Gastrocnemius medialis (tissue), 4 donors: ENCODE measurements around the gene NR5A1. TPM values are rescaled to one million over a fixed set of nuclear protein-coding genes. Genes with fewer than 3 reads are reported as not detected.

ENCODE experiments used
- ATAC-seq, 2 donors: fragments of 150-250 bp; one replicate each; pipeline ENCODE4 v1.9.1; 2016
- DNase-seq, 2 donors: peaks; one replicate each; pipeline ENCODE4 v3.0.0-alpha.2; 2019
- H3K27ac ChIP-seq, 4 donors: fragments of 200-600 bp; sonication (generic); 1 replicate in 1 of 4; 2 replicates in 3 of 4; pipeline ENCODE4 v1.5.1; 2016 to 2018; ENCODE audit warnings: mild to moderate bottlenecking in 2 of 4, moderate library complexity in 1 of 4
- H3K27me3 ChIP-seq, 3 donors: fragments of 200-600 bp; sonication (generic) in 2 of 3; 1 replicate in 1 of 3; 2 replicates in 2 of 3; pipeline versions ENCODE4 v1.5.1 to v1.6.0; 2016 to 2019; ENCODE audit warnings: mild to moderate bottlenecking in 1 of 3, moderate library complexity in 1 of 3
- H3K36me3 ChIP-seq, 2 donors: fragments of 200-600 bp; sonication (generic) in 1 of 2; one replicate each; pipeline ENCODE4 v1.5.1; 2017 to 2018
- H3K4me1 ChIP-seq, 2 donors: fragments of 200-600 bp; sonication (generic) in 1 of 2; one replicate each; pipeline ENCODE4 v1.5.1; 2016 to 2017; ENCODE audit warnings: mild to moderate bottlenecking in 2 of 2
- H3K4me3 ChIP-seq, 4 donors: fragments of 200-600 bp; sonication (generic) in 3 of 4; 1 replicate in 1 of 4; 2 replicates in 3 of 4; pipeline ENCODE4 v1.5.1; 2016 to 2019; ENCODE audit warnings: mild to moderate bottlenecking in 2 of 4
- H3K9me3 ChIP-seq, 3 donors: fragments of 200-600 bp; sonication (generic) in 2 of 3; 1 replicate in 1 of 3; 2 replicates in 2 of 3; pipeline ENCODE4 v1.5.1; 2016 to 2019
- POLR2A ChIP-seq, 2 donors: fragments of 450-650 bp; IDR thresholded peaks; one replicate each; pipeline ENCODE4 v1.6.1; 2017; ENCODE audit warnings: antibody characterized with exemption in 2 of 2, mild to moderate bottlenecking in 2 of 2, moderate library complexity in 2 of 2
- in situ Hi-C, 4 donors: fragments of 200-750 bp; cut with MboI; loops; one replicate each; pipeline versions ENCODE4 v1.15.0 to v1.8.0; 2017; ENCODE audit warnings: low sequenced_read_pairs in 4 of 4
- intact Hi-C: fragments of 100-400 bp; cut with DNase I; formaldehyde crosslinking; loops from one replicate; pipeline ENCODE4 v1.15.1; 2023; ENCODE audit warnings: low total_unique reads
- total RNA-seq, 4 donors: library from RNA; depleted of rRNA; stranded (reverse); fragments of >200 nt; gene quantifications; one replicate each; pipeline versions ENCODE4 v1.1.0 to v1.2.3, GENCODE V29; 2016
- TF ChIP-seq, protein P1 (sequence below), 5 experiments: fragments of 450-650 bp in 3 of 5; fragments of 200-600 bp in 2 of 5; sonication (generic) in 2 of 5; IDR thresholded peaks in 4 of 5; conservative IDR thresholded peaks in 1 of 5; 1 replicate in 4 of 5; 2 replicates in 1 of 5; pipeline ENCODE4 v1.5.1; 2016 to 2019; ENCODE audit warnings: antibody characterized with exemption in 5 of 5, mild to moderate bottlenecking in 3 of 5, moderate library complexity in 3 of 5

NR5A1 gene
- total RNA-seq, 4 donors from 2014 or later, result not detected

GRCh38 chr9:124505901-124506346 is 1.3 kb downstream of the NR5A1 start:
- ATAC-seq (no peak), DNase-seq (no peak)
- H3K27me3 ChIP-seq, result peaks cover 40 to 46% (median 46%) of the 10 kb centered on the region in 3 donors
- in situ Hi-C loops, result no loop called here
- no peak overlapping the region for H3K4me3 ChIP-seq
- no peak overlapping the region for H3K27ac ChIP-seq
- peaks cover 3% of the 10 kb centered on the region in 2 donors for H3K4me1 ChIP-seq
- intact Hi-C loops, result no loop called here
- H3K36me3 ChIP-seq, result no peaks in the 10 kb centered on the region
- TF ChIP-seq, protein P1, sequence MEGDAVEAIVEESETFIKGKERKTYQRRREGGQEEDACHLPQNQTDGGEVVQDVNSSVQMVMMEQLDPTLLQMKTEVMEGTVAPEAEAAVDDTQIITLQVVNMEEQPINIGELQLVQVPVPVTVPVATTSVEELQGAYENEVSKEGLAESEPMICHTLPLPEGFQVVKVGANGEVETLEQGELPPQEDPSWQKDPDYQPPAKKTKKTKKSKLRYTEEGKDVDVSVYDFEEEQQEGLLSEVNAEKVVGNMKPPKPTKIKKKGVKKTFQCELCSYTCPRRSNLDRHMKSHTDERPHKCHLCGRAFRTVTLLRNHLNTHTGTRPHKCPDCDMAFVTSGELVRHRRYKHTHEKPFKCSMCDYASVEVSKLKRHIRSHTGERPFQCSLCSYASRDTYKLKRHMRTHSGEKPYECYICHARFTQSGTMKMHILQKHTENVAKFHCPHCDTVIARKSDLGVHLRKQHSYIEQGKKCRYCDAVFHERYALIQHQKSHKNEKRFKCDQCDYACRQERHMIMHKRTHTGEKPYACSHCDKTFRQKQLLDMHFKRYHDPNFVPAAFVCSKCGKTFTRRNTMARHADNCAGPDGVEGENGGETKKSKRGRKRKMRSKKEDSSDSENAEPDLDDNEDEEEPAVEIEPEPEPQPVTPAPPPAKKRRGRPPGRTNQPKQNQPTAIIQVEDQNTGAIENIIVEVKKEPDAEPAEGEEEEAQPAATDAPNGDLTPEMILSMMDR (IDR thresholded peaks at IDR 0.05 in 4 of 5, conservative IDR thresholded peaks at IDR 0.05 in 1 of 5), result no peak
- TF ChIP-seq POLR2A (IDR thresholded peaks at IDR 0.05), result no peak
- no peaks in the 10 kb centered on the region for H3K9me3 ChIP-seq

GRCh38 chr9:124505006-124505900 is 1.9 kb downstream of the NR5A1 start:
- DNase-seq (no peak), ATAC-seq (no peak)
- Histone ChIP-seq H3K4me1 (peaks cover 3% of the 10 kb centered on the region in 2 donors), H3K27me3 (peaks cover 43 to 49% (median 47%) of the 10 kb centered on the region in 3 donors), H3K27ac (no peak overlapping the region), H3K4me3 (no peak overlapping the region), H3K9me3 (no peaks in the 10 kb centered on the region), H3K36me3 (no peaks in the 10 kb centered on the region)
- intact Hi-C loops, result no loop called here
- in situ Hi-C loops, result no loop called here
- TF ChIP-seq POLR2A (IDR thresholded peaks at IDR 0.05), result no peak
- TF ChIP-seq, protein P1 (IDR thresholded peaks at IDR 0.05 in 4 of 5, conservative IDR thresholded peaks at IDR 0.05 in 1 of 5), result no peak

DNA sequence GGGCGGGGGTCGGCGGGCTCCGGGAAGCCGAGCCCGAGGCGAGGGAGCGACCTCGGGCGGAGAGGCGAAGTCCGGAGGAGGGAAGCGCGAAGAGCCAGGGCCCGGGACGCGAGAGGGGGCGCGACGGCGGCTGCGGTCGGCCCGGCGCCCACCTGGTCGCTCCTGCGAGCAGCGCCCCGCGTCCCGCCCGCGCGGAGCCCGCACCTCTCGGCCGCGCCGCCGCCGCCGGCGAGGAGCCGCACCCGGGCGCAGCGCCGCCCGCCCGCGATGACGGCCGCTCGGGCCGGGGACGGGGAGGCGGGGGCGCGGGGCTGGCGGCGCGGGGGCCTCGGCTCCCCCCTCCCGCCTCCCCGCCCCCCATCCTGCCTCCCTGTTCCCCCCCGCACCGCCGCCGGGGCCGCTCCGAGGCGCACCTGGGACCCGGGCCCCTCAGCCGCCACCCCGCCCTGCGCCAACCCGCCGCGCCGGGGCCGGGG is 2.6 kb downstream of the NR5A1 start:
- Histone ChIP-seq H3K4me3 (peak overlapping the region in 1 of 4 donors; percentile 47), H3K36me3 (no peaks in the 10 kb centered on the region), H3K9me3 (no peaks in the 10 kb centered on the region), H3K27ac (no peak overlapping the region), H3K4me1 (peaks cover 3% of the 10 kb centered on the region in 2 donors), H3K27me3 (peaks cover 43 to 54% (median 47%) of the 10 kb centered on the region in 3 donors)
- intact Hi-C loops, result no loop called here
- in situ Hi-C loops, result no loop called here
- TF ChIP-seq, protein P1 (IDR thresholded peaks at IDR 0.05 in 4 of 5, conservative IDR thresholded peaks at IDR 0.05 in 1 of 5), result no peak
- TF ChIP-seq POLR2A (IDR thresholded peaks at IDR 0.05), result no peak
- ATAC-seq (no peak), DNase-seq (no peak)

- in situ Hi-C loops, result no loop called here
- no peak for DNase-seq
- peaks cover 3% of the 10 kb centered on the region in 2 donors for H3K4me1 ChIP-seq
- TF ChIP-seq POLR2A (IDR thresholded peaks at IDR 0.05), result no peak
- TF ChIP-seq, protein P1 (IDR thresholded peaks at IDR 0.05 in 4 of 5, conservative IDR thresholded peaks at IDR 0.05 in 1 of 5), result no peak
- intact Hi-C loops, result no loop called here
- H3K36me3 ChIP-seq, result no peaks in the 10 kb centered on the region
- peaks cover 43 to 54% (median 48%) of the 10 kb centered on the region in 3 donors for H3K27me3 ChIP-seq
- no peak for ATAC-seq
- H3K4me3 ChIP-seq, result peak overlapping the region in 1 of 4 donors; percentile 47
- H3K9me3 ChIP-seq, result no peaks in the 10 kb centered on the region
- H3K27ac ChIP-seq, result no peak overlapping the region
Observed at GRCh38 chr9:124503713-124504529, 3.3 kb downstream of the NR5A1 start.
